Fibroblast of villous mesenchyme (primary cell): ENCODE measurements around the gene HSD17B11. TPM values are rescaled to one million over a fixed set of nuclear protein-coding genes. Genes with fewer than 3 reads are reported as not detected.
"Not testable (repeated sequence)": the region's sequence is repeated elsewhere in the genome, so short reads cannot be mapped to it uniquely, and the experiment has no call there.

Experiments
- DNase-seq: peaks from one replicate; pipeline ENCODE4 v3.0.0-alpha.2; 2010; ENCODE audit warnings: low read depth
- H3K4me3 ChIP-seq: 2 replicates; pipeline ENCODE4 v1.5.1; 2011; ENCODE audit warnings: low read depth, mild to moderate bottlenecking, low read length
- CTCF ChIP-seq: IDR thresholded peaks from 2 replicates; pipeline ENCODE4 v1.5.1; 2012; ENCODE audit warnings: low read depth, mild to moderate bottlenecking, low read length; ENCODE audit not compliant: insufficient read depth
- total RNA-seq: library from RNA; depleted of rRNA; stranded (reverse); fragments of >200 nt; gene quantifications from 2 replicates; pipeline ENCODE4 v1.2.3, GENCODE V29; 2012

HSD17B11 gene
- total RNA-seq, 1 donor: 26.3 TPM

- no peak overlapping the region for H3K4me3 ChIP-seq
- no peak for DNase-seq
- TF ChIP-seq CTCF: no peak
Measured at GRCh38 chr4:87359258-87359657, 31.7 kb downstream of the HSD17B11 start.

GRCh38 chr4:87356832-87357526 lies 34.0 kb downstream of the HSD17B11 start:
- no peak for TF ChIP-seq CTCF
- H3K4me3 ChIP-seq: no peak overlapping the region
- peak; percentile 48 for DNase-seq

- TF ChIP-seq CTCF: no peak
- DNase-seq: peak; percentile 54
Measured at GRCh38 chr4:87354168-87355102, 36.6 kb downstream of the HSD17B11 start.

DNA sequence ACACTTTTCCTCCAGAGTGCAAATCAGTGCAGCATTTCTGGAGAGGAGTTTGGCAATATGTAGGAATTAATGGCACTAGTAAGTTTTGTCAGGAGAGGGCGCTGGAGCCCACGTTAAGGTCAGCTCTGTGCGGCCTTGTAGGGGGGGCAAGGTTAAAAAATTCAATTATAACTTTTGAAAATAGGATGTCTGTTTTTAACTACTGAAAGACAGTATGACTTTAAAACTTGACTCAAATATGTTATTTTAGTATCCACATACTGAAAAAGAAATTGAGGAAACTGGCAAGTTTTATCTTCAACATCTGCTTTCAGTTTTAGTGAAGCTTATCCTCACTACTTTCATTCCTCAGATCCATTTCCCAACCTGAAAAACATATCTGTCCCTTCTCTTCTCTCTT lies 37.4 kb downstream of the HSD17B11 start:
- DNase-seq: peak; percentile 68
- H3K4me3 ChIP-seq: no peak overlapping the region
- peak; percentile 70 for TF ChIP-seq CTCF

More at GRCh38 chr4:87354168-87355102, 36.6 kb downstream of the HSD17B11 start:
- H3K4me3 ChIP-seq: no peak overlapping the region

- H3K4me3 ChIP-seq: no peak overlapping the region
- DNase-seq: no peak
- no peak for TF ChIP-seq CTCF
Measured at GRCh38 chr4:87345139-87345538, 45.8 kb downstream of the HSD17B11 start.

- TF ChIP-seq CTCF: no peak
- H3K4me3 ChIP-seq: no peak overlapping the region
- DNase-seq: no peak
Measured at GRCh38 chr4:87342872-87343271, 48.1 kb downstream of the HSD17B11 start.

- peak; percentile 68 for DNase-seq
- not testable (repeated sequence) for H3K4me3 ChIP-seq
Measured at GRCh38 chr4:87341954-87342635, 48.9 kb downstream of the HSD17B11 start.
